Testis (tissue), 2 donors: ENCODE measurements around the gene HSD17B2.

Source experiments
- POLR2A ChIP-seq: fragments of 450-650 bp; IDR thresholded peaks from one replicate; pipeline ENCODE4 v1.6.1; 2017; ENCODE audit warnings: antibody characterized with exemption, mild to moderate bottlenecking, moderate library complexity
- TF ChIP-seq, protein P1 (sequence below), 3 experiments: fragments of 450-650 bp in 2 of 3; fragments of 200-600 bp in 1 of 3; sonication (generic) in 1 of 3; IDR thresholded peaks; one replicate each; pipeline ENCODE4 v1.5.1; 2016 to 2019; ENCODE audit warnings: antibody characterized with exemption in 3 of 3, mild to moderate bottlenecking in 2 of 3, moderate library complexity in 1 of 3

DNA sequence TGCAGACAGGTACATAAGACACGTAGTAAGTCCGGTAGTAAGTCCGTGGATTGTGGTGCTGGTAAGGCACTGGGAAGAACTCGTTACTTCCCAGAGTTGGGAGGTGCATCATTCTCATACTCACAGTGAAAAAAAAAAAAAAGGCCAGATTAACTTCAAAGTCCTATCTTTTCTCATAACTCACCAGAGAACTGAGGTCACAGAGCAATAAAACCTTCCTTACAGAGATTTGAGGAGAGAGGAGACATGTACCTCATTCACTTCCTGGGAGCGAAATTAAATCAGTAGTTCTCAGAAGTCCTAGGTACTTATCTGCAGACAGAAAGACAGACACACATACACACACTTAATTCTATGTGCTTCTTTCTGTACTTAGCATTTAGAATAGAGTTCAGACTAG is 112.5 kb downstream of the HSD17B2 start:
- TF ChIP-seq, protein P1, sequence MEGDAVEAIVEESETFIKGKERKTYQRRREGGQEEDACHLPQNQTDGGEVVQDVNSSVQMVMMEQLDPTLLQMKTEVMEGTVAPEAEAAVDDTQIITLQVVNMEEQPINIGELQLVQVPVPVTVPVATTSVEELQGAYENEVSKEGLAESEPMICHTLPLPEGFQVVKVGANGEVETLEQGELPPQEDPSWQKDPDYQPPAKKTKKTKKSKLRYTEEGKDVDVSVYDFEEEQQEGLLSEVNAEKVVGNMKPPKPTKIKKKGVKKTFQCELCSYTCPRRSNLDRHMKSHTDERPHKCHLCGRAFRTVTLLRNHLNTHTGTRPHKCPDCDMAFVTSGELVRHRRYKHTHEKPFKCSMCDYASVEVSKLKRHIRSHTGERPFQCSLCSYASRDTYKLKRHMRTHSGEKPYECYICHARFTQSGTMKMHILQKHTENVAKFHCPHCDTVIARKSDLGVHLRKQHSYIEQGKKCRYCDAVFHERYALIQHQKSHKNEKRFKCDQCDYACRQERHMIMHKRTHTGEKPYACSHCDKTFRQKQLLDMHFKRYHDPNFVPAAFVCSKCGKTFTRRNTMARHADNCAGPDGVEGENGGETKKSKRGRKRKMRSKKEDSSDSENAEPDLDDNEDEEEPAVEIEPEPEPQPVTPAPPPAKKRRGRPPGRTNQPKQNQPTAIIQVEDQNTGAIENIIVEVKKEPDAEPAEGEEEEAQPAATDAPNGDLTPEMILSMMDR (IDR thresholded peaks at IDR 0.05), result no peak
- TF ChIP-seq POLR2A, result no peak
